ENCODE data around the gene PCGF5.
"Not testable (repeated sequence)": the region's sequence is repeated elsewhere in the genome, so short reads cannot be mapped to it uniquely, and the experiment has no call there.

Gene PCGF5

GRCh38 chr10:91287912-91288311 is 67.4 kb downstream of the PCGF5 start:
- no peak for DNase-seq

GRCh38 chr10:91289305-91289704 is 68.8 kb downstream of the PCGF5 start:
- no peak for DNase-seq

- DNase-seq: no peak
These were observed 70.1 kb downstream of the PCGF5 start for GRCh38 chr10:91290607-91291006.

- no peak for DNase-seq
These were observed 73.9 kb downstream of the PCGF5 start for GRCh38 chr10:91294134-91294906.

GRCh38 chr10:91295346-91295745 is 74.9 kb downstream of the PCGF5 start:
- DNase-seq: no peak

- no peak for DNase-seq
These were observed 76.0 kb downstream of the PCGF5 start for GRCh38 chr10:91296471-91296870.

GRCh38 chr10:91298224-91298871 is 77.9 kb downstream of the PCGF5 start:
- peak; percentile 81 to 85 for DNase-seq

GRCh38 chr10:91299999-91300575 is 79.6 kb downstream of the PCGF5 start:
- DNase-seq: no peak

- DNase-seq: not testable (repeated sequence)
These were observed 82.5 kb downstream of the PCGF5 start for GRCh38 chr10:91302946-91303345.

GRCh38 chr10:91305979-91306378 is 85.5 kb downstream of the PCGF5 start:
- not testable (repeated sequence) for DNase-seq

- no peak for DNase-seq
These were observed 87.0 kb downstream of the PCGF5 start for GRCh38 chr10:91307489-91307888.

GRCh38 chr10:91309711-91310110 is 89.2 kb downstream of the PCGF5 start:
- no peak for DNase-seq

GRCh38 chr10:91311601-91312381 is 91.3 kb downstream of the PCGF5 start:
- DNase-seq: no peak

- DNase-seq: no peak
These were observed 91.9 kb downstream of the PCGF5 start for GRCh38 chr10:91312382-91312733.

- no peak for DNase-seq
These were observed 93.5 kb downstream of the PCGF5 start for GRCh38 chr10:91313796-91314485.

GRCh38 chr10:91316486-91316885 is 96.0 kb downstream of the PCGF5 start:
- DNase-seq: no peak

- no peak for DNase-seq
These were observed 97.1 kb downstream of the PCGF5 start for GRCh38 chr10:91317541-91317940.

- DNase-seq: no peak
These were observed 98.9 kb downstream of the PCGF5 start for GRCh38 chr10:91319336-91319735.

GRCh38 chr10:91323293-91323905 is 102.9 kb downstream of the PCGF5 start:
- not testable (repeated sequence) for DNase-seq

- DNase-seq: no peak
These were observed 108.0 kb downstream of the PCGF5 start for GRCh38 chr10:91328320-91328984.

All from activated CD4-positive, alpha-beta T cell treated with anti-CD3 and anti-CD28 coated beads, Interleukin-2, amount 50 U/mL, for 48 hours (primary cell).